Uterus (tissue), 2 donors: ENCODE data around the gene ZNF224.

ENCODE experiments used
- CTCF ChIP-seq, 4 experiments: fragments of 200-600 bp in 2 of 4; fragments of 450-650 bp in 2 of 4; sonication (generic) in 2 of 4; IDR thresholded peaks; one replicate each; pipeline ENCODE4 v1.5.1; 2016 to 2019; ENCODE audit warnings: antibody characterized with exemption in 4 of 4, mild to moderate bottlenecking in 2 of 4, moderate library complexity in 1 of 4
- POLR2A ChIP-seq, 2 donors: fragments of 450-650 bp; IDR thresholded peaks; one replicate each; pipeline ENCODE4 v1.6.1; 2016; ENCODE audit warnings: antibody characterized with exemption in 2 of 2, mild to moderate bottlenecking in 1 of 2, moderate library complexity in 1 of 2

GRCh38 chr19:44059229-44059628 lies 34.9 kb upstream of the ZNF224 start:
- TF ChIP-seq CTCF (IDR thresholded peaks at IDR 0.05) (no peak), POLR2A (IDR thresholded peaks at IDR 0.05) (no peak)
